ENCODE results near the gene MOK.

The MOK gene

DNA sequence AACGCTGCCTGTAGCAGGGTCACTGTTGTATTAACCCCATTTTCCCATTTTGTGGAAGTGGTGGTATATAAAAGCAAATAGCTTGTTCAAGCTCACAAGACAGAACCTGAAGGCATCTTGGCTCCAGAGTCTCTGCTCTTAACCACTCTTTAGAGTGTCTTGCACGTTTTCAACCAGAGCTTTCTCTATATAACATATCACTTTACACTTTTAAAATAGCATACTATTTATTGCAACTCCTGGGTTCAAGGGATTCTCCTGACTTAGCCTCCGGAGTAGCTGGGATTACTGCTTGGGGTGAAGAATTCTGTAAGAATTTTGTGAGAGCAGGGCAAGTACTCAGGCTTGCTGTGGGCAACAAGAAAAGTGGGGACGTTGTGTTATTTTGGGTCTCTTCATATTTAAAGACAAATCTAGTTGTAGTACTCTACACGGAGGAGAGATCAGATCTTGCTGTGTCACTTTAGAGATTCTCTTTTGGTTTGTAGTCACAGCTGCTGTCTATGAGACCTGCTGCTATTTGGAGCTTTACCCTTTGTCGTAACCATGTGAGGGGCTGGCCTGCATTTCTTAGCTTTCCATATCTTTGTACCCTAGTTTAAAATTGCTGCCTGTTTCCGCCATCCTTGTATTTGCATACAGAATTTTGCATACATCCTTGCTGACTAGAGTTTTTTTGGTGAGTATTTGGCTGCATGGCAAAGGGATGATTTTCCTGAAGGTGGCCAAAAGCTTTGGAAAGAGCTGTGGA is 124.5 kb downstream of the MOK start:
- peak in 1 of 2 experiments; percentile 12 for DNase-seq
- TF ChIP-seq POLR2A (IDR thresholded peaks at IDR 0.05; ENCODE audit: low read length) (no peak), GATA1 (IDR thresholded peaks at IDR 0.05; ENCODE audit: low read depth, low read length) (no peak)
